LoVo (cell line): Measurements from ENCODE around the gene APEX2.
"Not testable (repeated sequence)": the region's sequence is repeated elsewhere in the genome, so short reads cannot be mapped to it uniquely, and the experiment has no call there.

Experiments
- DNase-seq: peaks from one replicate; pipeline ENCODE4 v3.0.0-alpha.2; 2016; ENCODE audit warnings: low spot score

APEX2 gene

GRCh38 chrX:54999717-55000598 is at the start of gene APEX2:
Gene APEX2 (plus strand): TSS chrX:55000363. CDS start chrX:55000423, 60 bp downstream.
- DNase-seq, result peak; percentile 81

GRCh38 chrX:54950730-54951375 is 49.3 kb upstream of the APEX2 start:
- no peak for DNase-seq

GRCh38 chrX:54961750-54962149 is 38.4 kb upstream of the APEX2 start:
- no peak for DNase-seq

GRCh38 chrX:54964766-54965497 is 35.2 kb upstream of the APEX2 start:
- no peak for DNase-seq

GRCh38 chrX:54977387-54977786 is 22.8 kb upstream of the APEX2 start:
- no peak for DNase-seq

GRCh38 chrX:54978448-54978847 is 21.7 kb upstream of the APEX2 start:
- DNase-seq, result no peak

- DNase-seq, result no peak
Observed at GRCh38 chrX:54979432-54979831, 20.7 kb upstream of the APEX2 start.

- DNase-seq, result no peak
Observed at GRCh38 chrX:54980334-54980733, 19.8 kb upstream of the APEX2 start.

GRCh38 chrX:54983306-54983705 is 16.9 kb upstream of the APEX2 start:
- not testable (repeated sequence) for DNase-seq

- DNase-seq, result no peak
Observed at GRCh38 chrX:54991706-54992105, 8.5 kb upstream of the APEX2 start.

GRCh38 chrX:54992911-54993622 is 7.1 kb upstream of the APEX2 start:
- no peak for DNase-seq

GRCh38 chrX:54994099-54994498 is 6.1 kb upstream of the APEX2 start, which contains the start of gene PFKFB1:
Gene PFKFB1 (minus strand): TSS chrX:54994188. CDS start chrX:54994007, 181 bp downstream.
- no peak for DNase-seq

- DNase-seq, result no peak
Observed at GRCh38 chrX:54994668-54995351, 5.4 kb upstream of the APEX2 start.

- no peak for DNase-seq
Observed at GRCh38 chrX:54995621-54996020, 4.5 kb upstream of the APEX2 start.

- no peak for DNase-seq
Observed at GRCh38 chrX:55004231-55004630, 4.1 kb downstream of the APEX2 start.

GRCh38 chrX:55005256-55005655 is 5.1 kb downstream of the APEX2 start:
- no peak for DNase-seq

- no peak for DNase-seq
Observed at GRCh38 chrX:55006827-55007621, 6.9 kb downstream of the APEX2 start.

GRCh38 chrX:55007656-55008055 is 7.5 kb downstream of the APEX2 start:
- DNase-seq, result peak; percentile 49

- DNase-seq, result peak; percentile 31
Observed at GRCh38 chrX:55008571-55009358, 8.6 kb downstream of the APEX2 start.

- no peak for DNase-seq
Observed at GRCh38 chrX:55011294-55011693, 11.1 kb downstream of the APEX2 start.
